Neural cell (in vitro differentiated cells): ENCODE measurements around the gene MC1R. TPM values are rescaled to one million over a fixed set of nuclear protein-coding genes. Genes with fewer than 3 reads are reported as not detected.

Experiments used
- H2AFZ ChIP-seq: fragments of 200-600, 300-800 bp; sonication (generic), shearing (Covaris generic); 2 replicates; pipeline ENCODE4 v1.6.0; 2014; ENCODE audit warnings: low read depth, mild to moderate bottlenecking, antibody characterized with exemption, low read length, moderate library complexity
- H3F3A ChIP-seq: fragments of 200-600 bp; shearing (Covaris generic); 2 replicates; pipeline ENCODE4 v1.6.1; 2016; ENCODE audit warnings: mild to moderate bottlenecking, moderate library complexity, mixed read lengths, antibody characterized with exemption, low read length; ENCODE audit not compliant: insufficient read depth, poor library complexity, severe bottlenecking
- H3K27ac ChIP-seq: fragments of 200-600, 300-800 bp; sonication (generic), shearing (Covaris generic); 2 replicates; pipeline ENCODE4 v1.5.1; 2014; ENCODE audit warnings: mild to moderate bottlenecking, low read length, moderate library complexity
- H3K27me3 ChIP-seq: fragments of 300-800, 200-600 bp; sonication (generic), shearing (Covaris generic); 2 replicates; pipeline ENCODE4 v1.6.0; 2014; ENCODE audit warnings: mild to moderate bottlenecking, low read depth, low read length, moderate library complexity; ENCODE audit not compliant: insufficient read depth
- H3K36me3 ChIP-seq: fragments of 300-800, 200-600 bp; sonication (generic), shearing (Covaris generic); 2 replicates; pipeline ENCODE4 v1.5.1; 2014; ENCODE audit warnings: mild to moderate bottlenecking, antibody characterized with exemption, low read length, moderate library complexity; ENCODE audit not compliant: insufficient read depth
- H3K4me2 ChIP-seq: fragments of 300-800, 200-600 bp; sonication (generic), shearing (Covaris generic); 2 replicates; pipeline ENCODE4 v1.6.0; 2014; ENCODE audit warnings: mild to moderate bottlenecking, low read length
- H3K4me3 ChIP-seq: fragments of 300-800, 200-600 bp; sonication (generic), shearing (Covaris generic); 2 replicates; pipeline ENCODE4 v1.5.1; 2014; ENCODE audit warnings: mild to moderate bottlenecking, low read length, moderate library complexity
- H3K79me2 ChIP-seq: fragments of 200-600 bp; shearing (Covaris generic); replicated peaks from 2 replicates; pipeline ENCODE4 v1.6.0; 2014; ENCODE audit warnings: mild to moderate bottlenecking, low read length, moderate library complexity; ENCODE audit not compliant: insufficient read depth
- H3K9ac ChIP-seq: fragments of 300-800, 200-600 bp; sonication (generic), shearing (Covaris generic); 2 replicates; pipeline ENCODE4 v1.6.1; 2016; ENCODE audit warnings: mild to moderate bottlenecking, low read length, mixed read lengths
- H3K9me2 ChIP-seq: fragments of 200-600 bp; shearing (Covaris generic); 2 replicates; pipeline ENCODE4 v1.6.1; 2016; ENCODE audit warnings: mild to moderate bottlenecking, low read length, mixed read lengths; ENCODE audit not compliant: insufficient read depth
- H3K9me3 ChIP-seq: fragments of 200-600, 300-800 bp; sonication (generic), shearing (Covaris generic); 2 replicates; pipeline ENCODE4 v1.6.1; 2016; ENCODE audit warnings: mild to moderate bottlenecking, mixed run types, low read length, moderate library complexity, mixed read lengths
- H4K20me1 ChIP-seq: fragments of 200-600 bp; shearing (Covaris generic); 2 replicates; pipeline ENCODE4 v1.6.1; 2016; ENCODE audit warnings: mild to moderate bottlenecking, mixed run types; ENCODE audit not compliant: insufficient read depth
- CTCF ChIP-seq: fragments of 450-650 bp; IDR thresholded peaks from 2 replicates; pipeline ENCODE4 v1.5.1; 2014; ENCODE audit warnings: antibody characterized with exemption, mild to moderate bottlenecking, moderate library complexity; ENCODE audit not compliant: poor library complexity, severe bottlenecking
- EP300 ChIP-seq: fragments of 450-650 bp; conservative IDR thresholded peaks from 2 replicates; pipeline ENCODE4 v1.6.1; 2014; ENCODE audit warnings: antibody characterized with exemption, mild to moderate bottlenecking, moderate library complexity; ENCODE audit not compliant: poor library complexity, severe bottlenecking
- EZH2 ChIP-seq: fragments of 200-600, 300-800 bp; shearing (Covaris generic), sonication (generic); IDR thresholded peaks from 2 replicates; pipeline ENCODE4 v1.6.1; 2014; ENCODE audit warnings: antibody characterized with exemption, low read length, borderline replicate concordance, mild to moderate bottlenecking; ENCODE audit not compliant: insufficient read depth, poor library complexity, severe bottlenecking
- MXI1 ChIP-seq: fragments of 450-650 bp; conservative IDR thresholded peaks from 2 replicates; pipeline ENCODE4 v1.6.1; 2014; ENCODE audit warnings: antibody characterized with exemption, mild to moderate bottlenecking; ENCODE audit not compliant: poor library complexity, severe bottlenecking
- POLR2AphosphoS5 ChIP-seq: IDR thresholded peaks from 2 replicates; pipeline ENCODE4 v1.6.1; 2012
- RAD21 ChIP-seq: fragments of 450-650 bp; conservative IDR thresholded peaks from 2 replicates; pipeline ENCODE4 v1.6.1; 2014; ENCODE audit warnings: antibody characterized with exemption, mild to moderate bottlenecking, moderate library complexity
- REST ChIP-seq: IDR thresholded peaks from 2 replicates; pipeline ENCODE4 v1.6.1; 2012; ENCODE audit warnings: borderline replicate concordance
- SMC3 ChIP-seq: fragments of 450-650 bp; conservative IDR thresholded peaks from 2 replicates; pipeline ENCODE4 v1.6.1; 2014; ENCODE audit warnings: antibody characterized with exemption, mild to moderate bottlenecking, moderate library complexity; ENCODE audit not compliant: poor library complexity
- TAF1 ChIP-seq: IDR thresholded peaks from 2 replicates; pipeline ENCODE4 v1.6.1; 2012; ENCODE audit warnings: low read depth
- polyA plus RNA-seq: library from polyadenylated mRNA; depleted of rRNA; stranded (reverse); fragments of >200 nt; gene quantifications from 2 replicates; pipeline ENCODE4 v1.2.3, GENCODE V29; 2014

MC1R gene
- polyA plus RNA-seq, 1 donor from 2014 or later: 21.3 TPM

GRCh38 chr16:89952551-89952950 is 33.9 kb downstream of the MC1R start:
- Histone ChIP-seq H3K36me3 (no peaks in the 10 kb centered on the region), H3F3A (no peaks in the 10 kb centered on the region), H3K27me3 (no peaks in the 10 kb centered on the region), H2AFZ (no peak overlapping the region), H3K9ac (no peak overlapping the region), H3K9me2 (no peaks in the 10 kb centered on the region), H3K27ac (no peak overlapping the region), H3K4me2 (no peak overlapping the region), H3K9me3 (no peaks in the 10 kb centered on the region), H3K4me3 (no peak overlapping the region), H4K20me1 (no peaks in the 10 kb centered on the region), H3K79me2 (peaks cover 4% of the 10 kb centered on the region)
- TF ChIP-seq CTCF: no peak
- TF ChIP-seq TAF1: no peak
- no peak for TF ChIP-seq MXI1
- TF ChIP-seq RAD21: no peak
- no peak for TF ChIP-seq SMC3
- TF ChIP-seq EZH2: no peak
- no peak for TF ChIP-seq EP300
- TF ChIP-seq REST: no peak
- no peak for TF ChIP-seq POLR2AphosphoS5

GRCh38 chr16:89953671-89954406 is 35.2 kb downstream of the MC1R start:
- Histone ChIP-seq H3K4me3 (no peak overlapping the region), H2AFZ (no peak overlapping the region), H3K27ac (no peak overlapping the region), H3F3A (no peaks in the 10 kb centered on the region), H3K9me2 (no peaks in the 10 kb centered on the region), H3K79me2 (peaks cover 4% of the 10 kb centered on the region), H4K20me1 (no peaks in the 10 kb centered on the region), H3K36me3 (no peaks in the 10 kb centered on the region), H3K4me2 (no peak overlapping the region), H3K27me3 (no peaks in the 10 kb centered on the region), H3K9me3 (no peaks in the 10 kb centered on the region), H3K9ac (no peak overlapping the region)
- no peak for TF ChIP-seq TAF1
- TF ChIP-seq RAD21: no peak
- TF ChIP-seq MXI1: no peak
- no peak for TF ChIP-seq REST
- TF ChIP-seq EZH2: no peak
- no peak for TF ChIP-seq POLR2AphosphoS5
- TF ChIP-seq SMC3: no peak
